B cell (primary cell): ENCODE measurements around the gene RGS6. TPM values are rescaled to one million over a fixed set of nuclear protein-coding genes. Genes with fewer than 3 reads are reported as not detected.

Source experiments
- ATAC-seq: fragments of 200-7000 bp; cut with Tn5 transposase; one replicate; pipeline ENCODE4 v1.10.0; 2021; ENCODE audit warnings: low read depth, mild to moderate bottlenecking, moderate number of reproducible peaks, moderate library complexity
- CTCF ChIA-PET: fragments of 350-600 bp; sonication (Branson Sonifier 250); formaldehyde crosslinking; loops from one replicate; lab custom pipeline; 2021; ENCODE audit warnings: antibody characterized with exemption, inconsistent platforms; lab: Charles Lee
- POLR2A ChIA-PET: fragments of 350-600 bp; sonication (Branson Sonifier 250); formaldehyde crosslinking; loops from one replicate; lab custom pipeline; 2021; ENCODE audit warnings: antibody characterized with exemption; lab: Charles Lee
- DNase-seq: peaks from one replicate; pipeline ENCODE4 v3.0.0; 2013
- H2AFZ ChIP-seq: 2 replicates; pipeline ENCODE4 v1.6.1; 2012; ENCODE audit warnings: mild to moderate bottlenecking, low read depth, low read length; ENCODE audit not compliant: insufficient read depth, poor library complexity, severe bottlenecking
- H3K27ac ChIP-seq, 2 donors: 1 replicate in 1 of 2; 2 replicates in 1 of 2; pipeline ENCODE4 v1.5.1; 2012 to 2013; ENCODE audit warnings: low read length in 2 of 2, mild to moderate bottlenecking in 2 of 2, moderate library complexity in 1 of 2
- H3K27me3 ChIP-seq, 4 experiments: fragments of 200-600 bp in 1 of 4; sonication (generic) in 1 of 4; replicated peaks in 1 of 4; 1 replicate in 2 of 4; 2 replicates in 2 of 4; pipeline versions ENCODE4 v1.6.1 to v1.7.0; 2013 to 2016; ENCODE audit warnings: low read length in 3 of 4, mild to moderate bottlenecking in 2 of 4, mixed read lengths in 1 of 4, moderate library complexity in 1 of 4; ENCODE audit not compliant: insufficient read depth in 4 of 4, control insufficient read depth in 3 of 4; ENCODE audit errors: control extremely low read depth in 1 of 4
- H3K36me3 ChIP-seq, 2 experiments: replicated peaks in 1 of 2; 1 replicate in 1 of 2; 2 replicates in 1 of 2; pipeline versions ENCODE4 v1.6.1 to v1.7.1; 2013; ENCODE audit warnings: low read length in 1 of 2; ENCODE audit not compliant: insufficient read depth in 2 of 2, control insufficient read depth in 1 of 2; ENCODE audit errors: control extremely low read depth in 1 of 2, extremely low read depth in 1 of 2
- H3K4me1 ChIP-seq, 2 donors: fragments of 200-600 bp in 1 of 2; sonication (generic) in 1 of 2; 1 replicate in 1 of 2; 2 replicates in 1 of 2; pipeline versions ENCODE4 v1.5.1 to v1.6.1; 2013 to 2017; ENCODE audit warnings: low read length in 2 of 2; ENCODE audit not compliant: control insufficient read depth in 2 of 2, insufficient read depth in 2 of 2
- H3K4me2 ChIP-seq: replicated peaks from 2 replicates; pipeline ENCODE3; 2012; ENCODE audit warnings: mild to moderate bottlenecking, low read depth, low read length; ENCODE audit not compliant: poor library complexity, severe bottlenecking
- H3K4me3 ChIP-seq, 5 experiments: fragments of 200-600 bp in 1 of 5; sonication (generic) in 1 of 5; 1 replicate in 3 of 5; 2 replicates in 2 of 5; pipeline versions ENCODE4 v1.5.1 to v1.7.0; 2011 to 2016; ENCODE audit warnings: low read length in 4 of 5, mild to moderate bottlenecking in 4 of 5, low read depth in 2 of 5, control low read depth in 1 of 5, moderate library complexity in 1 of 5; ENCODE audit not compliant: insufficient read depth in 1 of 5; ENCODE audit errors: control extremely low read depth in 1 of 5, extremely low read depth in 1 of 5
- H3K79me2 ChIP-seq: fragments of 200-600 bp; sonication (generic); one replicate; pipeline ENCODE4 v1.6.0; 2016; ENCODE audit warnings: low read length; ENCODE audit not compliant: control insufficient read depth, insufficient read depth
- H3K9ac ChIP-seq: fragments of 200-600 bp; sonication (generic); 2 replicates; pipeline ENCODE4 v1.6.1; 2017; ENCODE audit warnings: mild to moderate bottlenecking, low read length, moderate library complexity
- H3K9me3 ChIP-seq, 3 donors: one replicate each; pipeline versions ENCODE4 v1.6.1 to v1.7.1; 2013; ENCODE audit warnings: low read length in 2 of 3; ENCODE audit not compliant: control insufficient read depth in 2 of 3, insufficient read depth in 1 of 3; ENCODE audit errors: control extremely low read depth in 1 of 3
- H4K20me1 ChIP-seq: 2 replicates; pipeline ENCODE4 v1.6.0; 2012; ENCODE audit warnings: mild to moderate bottlenecking, low read length; ENCODE audit not compliant: insufficient read depth, control insufficient read depth, poor library complexity, severe bottlenecking
- H3K27ac Mint-ChIP-seq: one replicate; pipeline ENCODE4 v1.8.0; 2021; ENCODE audit warnings: mixed read lengths
- H3K27me3 Mint-ChIP-seq: one replicate; pipeline ENCODE4 v1.8.0; 2021; ENCODE audit warnings: mixed read lengths
- H3K4me1 Mint-ChIP-seq: one replicate; pipeline ENCODE4 v1.8.0; 2021; ENCODE audit warnings: mixed read lengths
- H3K4me3 Mint-ChIP-seq: one replicate; pipeline ENCODE4 v1.8.0; 2021; ENCODE audit warnings: mixed read lengths
- H3K9me3 Mint-ChIP-seq: one replicate; pipeline ENCODE4 v1.8.0; 2022; ENCODE audit warnings: mixed read lengths; ENCODE audit not compliant: insufficient read depth
- CTCF ChIP-seq: fragments of 200-600 bp; IDR thresholded peaks from one replicate; pipeline ENCODE4 v1.8.0; 2022; ENCODE audit warnings: antibody characterized with exemption, mild to moderate bottlenecking
- EZH2 ChIP-seq: IDR thresholded peaks from 2 replicates; pipeline ENCODE4 v1.6.1; 2012; ENCODE audit warnings: borderline replicate concordance, low read depth, mild to moderate bottlenecking, moderate library complexity, low read length; ENCODE audit not compliant: insufficient read depth, poor library complexity, severe bottlenecking
- WGBS: methylation state at CpG from one replicate; pipeline ENCODE4 v1.1.5; 2013; ENCODE audit warnings: missing lambda C conversion rate; ENCODE audit not compliant: insufficient coverage; 5-methylcytosine and 5-hydroxymethylcytosine counted together
- intact Hi-C: fragments of 100-400 bp; cut with micrococcal nuclease; formaldehyde crosslinking; loops from one replicate; pipeline ENCODE4 v1.10.0; 2022
- polyA plus RNA-seq: library from polyadenylated mRNA; depleted of rRNA; stranded (reverse); fragments of >200 nt; gene quantifications from 2 replicates; pipeline ENCODE4 v1.2.3, GENCODE V29; 2012
- total RNA-seq, 2 donors: library from RNA; stranded (reverse); fragments of 120-200 nt in 1 of 2; gene quantifications; 1 replicate in 1 of 2; 2 replicates in 1 of 2; pipeline versions ENCODE4 v1.2.3 to v1.2.4, GENCODE V29; 2013 to 2022

RGS6 gene
- total and polyA plus RNA-seq, 2 donors (not counting 1 experiment from before 2014, with no cell fraction given) = 0.07 TPM; not detected in 1

- Histone ChIP-seq H3K4me3 (no peak overlapping the region), H3K27me3 (peaks cover 0 to 3% (median 0%) of the 10 kb centered on the region in 4 experiments), H3K4me2 (no peak overlapping the region), H3K79me2 (no peaks in the 10 kb centered on the region), H3K9me3 (peaks cover 0 to 4% (median 0%) of the 10 kb centered on the region in 3 donors), H3K36me3 (no peaks in the 10 kb centered on the region), H3K4me1 (no peaks in the 10 kb centered on the region), H3K9ac (no peak overlapping the region), H3K27ac (no peak overlapping the region), H4K20me1 (no peaks in the 10 kb centered on the region), H2AFZ (no peak overlapping the region)
- no peak for DNase-seq
- CTCF ChIA-PET = no interaction called here
- no peak overlapping the region for H3K27ac Mint-ChIP-seq
- H3K4me3 Mint-ChIP-seq = no peak overlapping the region
- H3K27me3 Mint-ChIP-seq = peaks cover 50% of the 10 kb centered on the region
- ATAC-seq = no peak
- intact Hi-C loops = no loop called here
- POLR2A ChIA-PET = no interaction called here
- WGBS = 72% methylated on average over 2 of the region's 3 CpGs
- TF ChIP-seq EZH2 (no peak), CTCF (no peak)
- H3K4me1 Mint-ChIP-seq = no peaks in the 10 kb centered on the region
- H3K9me3 Mint-ChIP-seq = peaks cover 7% of the 10 kb centered on the region
These were observed 240.4 kb downstream of the RGS6 start for GRCh38 chr14:72172597-72172996.

GRCh38 chr14:72173038-72173720, 240.9 kb downstream of the RGS6 start:
- peaks cover 0 to 4% (median 0%) of the 10 kb centered on the region in 3 donors for H3K9me3 ChIP-seq
- peaks cover 0 to 3% (median 0%) of the 10 kb centered on the region in 4 experiments for H3K27me3 ChIP-seq
- no peaks in the 10 kb centered on the region for H4K20me1 ChIP-seq
- H3K27ac ChIP-seq = no peak overlapping the region
- ChIA-PET POLR2A (no interaction called here), CTCF (no interaction called here)
- no peak for ATAC-seq
- no peaks in the 10 kb centered on the region for H3K79me2 ChIP-seq
- H2AFZ ChIP-seq = no peak overlapping the region
- Mint-ChIP-seq H3K4me1 (no peaks in the 10 kb centered on the region), H3K9me3 (peaks cover 7% of the 10 kb centered on the region), H3K27me3 (peaks cover 48% of the 10 kb centered on the region), H3K4me3 (no peak overlapping the region), H3K27ac (no peak overlapping the region)
- intact Hi-C loops = no loop called here
- TF ChIP-seq CTCF (no peak), EZH2 (no peak)
- H3K36me3 ChIP-seq = no peaks in the 10 kb centered on the region
- no peak overlapping the region for H3K9ac ChIP-seq
- WGBS = 87% methylated on average over 8 of the region's 11 CpGs
- no peak overlapping the region for H3K4me3 ChIP-seq
- no peak for DNase-seq
- H3K4me2 ChIP-seq = no peak overlapping the region
- no peaks in the 10 kb centered on the region for H3K4me1 ChIP-seq
